ENCODE measurements around the gene PRTG.

GRCh38 chr15:55615445-55615844 lies 127.5 kb downstream of the PRTG start:
- TF ChIP-seq POLR2AphosphoS5 (IDR thresholded peaks at IDR 0.05; ENCODE audit: low read depth, low read length) (no peak), CTCF (IDR thresholded peaks at IDR 0.05) (no peak), RCOR1 (IDR thresholded peaks at IDR 0.05; ENCODE audit: low read length) (peak; percentile 38; the same call in 1 of the 2 replicates), YY1 (IDR thresholded peaks at IDR 0.05; ENCODE audit: low read depth) (no peak), JUND (IDR thresholded peaks at IDR 0.05) (no peak), EP300 (IDR thresholded peaks at IDR 0.05; ENCODE audit: borderline replicate concordance in 1 of 2, low read depth in 1 of 2, low read length in 1 of 2) (peak in 1 of 2 experiments; percentile 49; a peak in 1 of 4 replicates), REST (IDR thresholded peaks at IDR 0.05; ENCODE audit: low read depth, low read length) (no peak), TEAD4 (IDR thresholded peaks at IDR 0.05; ENCODE audit: borderline replicate concordance, insufficient read depth) (no peak), RAD21 (IDR thresholded peaks at IDR 0.05; ENCODE audit: low read length) (no peak), GABPA (IDR thresholded peaks at IDR 0.05; ENCODE audit: low read depth) (no peak), TCF12 (IDR thresholded peaks at IDR 0.05) (0 out of 2 replicates have a peak, but pooled peaks have one; percentile 14)

Measured in SK-N-SH (cell line).